ENCODE data around the gene SHROOM1. TPM values are rescaled to one million over a fixed set of nuclear protein-coding genes. Genes with fewer than 3 reads are reported as not detected.
"Not testable (repeated sequence)": the region's sequence is repeated elsewhere in the genome, so short reads cannot be mapped to it uniquely, and the experiment has no call there.

The SHROOM1 gene
- polyA plus RNA-seq, 2 donors = 3.3 to 5.6 TPM

GRCh38 chr5:132802685-132803066 is 27.8 kb downstream of the SHROOM1 start:
- H3K27me3 ChIP-seq (ENCODE audit: control insufficient read depth in 1 of 2, insufficient read depth in 2 of 2, low read length in 2 of 2); H3K4me3 ChIP-seq (ENCODE audit: low read depth in 1 of 2, low read length in 2 of 2); H3K9me3 ChIP-seq (ENCODE audit: control insufficient read depth in 2 of 2, insufficient read depth in 1 of 2, low read depth in 1 of 2, low read length in 1 of 2); H3K36me3 ChIP-seq (ENCODE audit: control insufficient read depth in 2 of 2, insufficient read depth in 2 of 2, low read length in 1 of 2); H3K27ac ChIP-seq (ENCODE audit: low read depth in 2 of 2, low read length in 1 of 2); H3K4me1 ChIP-seq (ENCODE audit: control insufficient read depth in 2 of 2, insufficient read depth in 2 of 2, low read length in 1 of 2): not testable (repeated sequence)
- 60 to 71% methylated on average over 5 of the region's 5 CpGs for WGBS, 2 donors

GRCh38 chr5:132802044-132802684 is 28.3 kb downstream of the SHROOM1 start:
- no peak overlapping the region for H3K27ac ChIP-seq (ENCODE audit: low read depth in 2 of 2, low read length in 1 of 2)
- H3K36me3 ChIP-seq (ENCODE audit: control insufficient read depth in 2 of 2, insufficient read depth in 2 of 2, low read length in 1 of 2) = no peaks in the 10 kb centered on the region
- WGBS, 2 donors = 85 to 86% methylated on average over 5 of the region's 5 CpGs
- H3K4me3 ChIP-seq (ENCODE audit: low read depth in 1 of 2, low read length in 2 of 2) = no peak overlapping the region
- no peaks in the 10 kb centered on the region for H3K9me3 ChIP-seq (ENCODE audit: control insufficient read depth in 2 of 2, insufficient read depth in 1 of 2, low read depth in 1 of 2, low read length in 1 of 2)
- H3K4me1 ChIP-seq (ENCODE audit: control insufficient read depth in 2 of 2, insufficient read depth in 2 of 2, low read length in 1 of 2) = peaks cover 3% of the 10 kb centered on the region in 2 donors
- no peaks in the 10 kb centered on the region for H3K27me3 ChIP-seq (ENCODE audit: control insufficient read depth in 1 of 2, insufficient read depth in 2 of 2, low read length in 2 of 2)

GRCh38 chr5:132800545-132800944 is 29.9 kb downstream of the SHROOM1 start:
- WGBS, 2 donors = 81 to 82% methylated on average over 2 of the region's 2 CpGs
- Histone ChIP-seq H3K36me3 (ENCODE audit: control insufficient read depth in 2 of 2, insufficient read depth in 2 of 2, low read length in 1 of 2) (no peaks in the 10 kb centered on the region), H3K9me3 (ENCODE audit: control insufficient read depth in 2 of 2, insufficient read depth in 1 of 2, low read depth in 1 of 2, low read length in 1 of 2) (no peaks in the 10 kb centered on the region), H3K27ac (ENCODE audit: low read depth in 2 of 2, low read length in 1 of 2) (no peak overlapping the region), H3K27me3 (ENCODE audit: control insufficient read depth in 1 of 2, insufficient read depth in 2 of 2, low read length in 2 of 2) (no peaks in the 10 kb centered on the region), H3K4me3 (ENCODE audit: low read depth in 1 of 2, low read length in 2 of 2) (no peak overlapping the region), H3K4me1 (ENCODE audit: control insufficient read depth in 2 of 2, insufficient read depth in 2 of 2, low read length in 1 of 2) (peaks cover 3% of the 10 kb centered on the region in 2 donors)

GRCh38 chr5:132799392-132799791 is 31.1 kb downstream of the SHROOM1 start:
- Histone ChIP-seq H3K27ac (ENCODE audit: low read depth in 2 of 2, low read length in 1 of 2) (no peak overlapping the region), H3K4me1 (ENCODE audit: control insufficient read depth in 2 of 2, insufficient read depth in 2 of 2, low read length in 1 of 2) (peaks cover 3% of the 10 kb centered on the region in 2 donors), H3K9me3 (ENCODE audit: control insufficient read depth in 2 of 2, insufficient read depth in 1 of 2, low read depth in 1 of 2, low read length in 1 of 2) (no peaks in the 10 kb centered on the region), H3K36me3 (ENCODE audit: control insufficient read depth in 2 of 2, insufficient read depth in 2 of 2, low read length in 1 of 2) (no peaks in the 10 kb centered on the region), H3K27me3 (ENCODE audit: control insufficient read depth in 1 of 2, insufficient read depth in 2 of 2, low read length in 2 of 2) (no peaks in the 10 kb centered on the region), H3K4me3 (ENCODE audit: low read depth in 1 of 2, low read length in 2 of 2) (no peak overlapping the region)
- WGBS, 2 donors = 61 to 73% methylated on average over 2 of the region's 2 CpGs

- no peaks in the 10 kb centered on the region for H3K36me3 ChIP-seq (ENCODE audit: control insufficient read depth in 2 of 2, insufficient read depth in 2 of 2, low read length in 1 of 2)
- H3K27me3 ChIP-seq (ENCODE audit: control insufficient read depth in 1 of 2, insufficient read depth in 2 of 2, low read length in 2 of 2) = no peaks in the 10 kb centered on the region
- no peak overlapping the region for H3K4me3 ChIP-seq (ENCODE audit: low read depth in 1 of 2, low read length in 2 of 2)
- no peaks in the 10 kb centered on the region for H3K9me3 ChIP-seq (ENCODE audit: control insufficient read depth in 2 of 2, insufficient read depth in 1 of 2, low read depth in 1 of 2, low read length in 1 of 2)
- peaks cover 3% of the 10 kb centered on the region in 2 donors for H3K4me1 ChIP-seq (ENCODE audit: control insufficient read depth in 2 of 2, insufficient read depth in 2 of 2, low read length in 1 of 2)
- no peak overlapping the region for H3K27ac ChIP-seq (ENCODE audit: low read depth in 2 of 2, low read length in 1 of 2)
- 74 to 75% methylated on average over 2 of the region's 2 CpGs for WGBS, 2 donors
These were observed 32.8 kb downstream of the SHROOM1 start for GRCh38 chr5:132797651-132798050.

GRCh38 chr5:132791026-132791425 is 39.4 kb downstream of the SHROOM1 start:
- Histone ChIP-seq H3K27me3 (ENCODE audit: control insufficient read depth in 1 of 2, insufficient read depth in 2 of 2, low read length in 2 of 2) (no peaks in the 10 kb centered on the region), H3K36me3 (ENCODE audit: control insufficient read depth in 2 of 2, insufficient read depth in 2 of 2, low read length in 1 of 2) (no peaks in the 10 kb centered on the region), H3K4me3 (ENCODE audit: low read depth in 1 of 2, low read length in 2 of 2) (no peak overlapping the region), H3K4me1 (ENCODE audit: control insufficient read depth in 2 of 2, insufficient read depth in 2 of 2, low read length in 1 of 2) (no peaks in the 10 kb centered on the region), H3K9me3 (ENCODE audit: control insufficient read depth in 2 of 2, insufficient read depth in 1 of 2, low read depth in 1 of 2, low read length in 1 of 2) (no peaks in the 10 kb centered on the region), H3K27ac (ENCODE audit: low read depth in 2 of 2, low read length in 1 of 2) (no peak overlapping the region)
- WGBS, 2 donors = 94 to 99% methylated on average over 3 of the region's 3 CpGs

- H3K4me3 ChIP-seq (ENCODE audit: low read depth in 1 of 2, low read length in 2 of 2) = no peak overlapping the region
- H3K9me3 ChIP-seq (ENCODE audit: control insufficient read depth in 2 of 2, insufficient read depth in 1 of 2, low read depth in 1 of 2, low read length in 1 of 2) = no peaks in the 10 kb centered on the region
- no peaks in the 10 kb centered on the region for H3K27me3 ChIP-seq (ENCODE audit: control insufficient read depth in 1 of 2, insufficient read depth in 2 of 2, low read length in 2 of 2)
- H3K4me1 ChIP-seq (ENCODE audit: control insufficient read depth in 2 of 2, insufficient read depth in 2 of 2, low read length in 1 of 2) = no peaks in the 10 kb centered on the region
- H3K36me3 ChIP-seq (ENCODE audit: control insufficient read depth in 2 of 2, insufficient read depth in 2 of 2, low read length in 1 of 2) = no peaks in the 10 kb centered on the region
- H3K27ac ChIP-seq (ENCODE audit: low read depth in 2 of 2, low read length in 1 of 2) = no peak overlapping the region
- WGBS, 2 donors = 64 to 79% methylated on average over 2 of the region's 2 CpGs
These were observed 40.1 kb downstream of the SHROOM1 start for GRCh38 chr5:132790201-132790865.

GRCh38 chr5:132788990-132789886 is 41.2 kb downstream of the SHROOM1 start:
- Histone ChIP-seq H3K27me3 (ENCODE audit: control insufficient read depth in 1 of 2, insufficient read depth in 2 of 2, low read length in 2 of 2) (no peaks in the 10 kb centered on the region), H3K36me3 (ENCODE audit: control insufficient read depth in 2 of 2, insufficient read depth in 2 of 2, low read length in 1 of 2) (no peaks in the 10 kb centered on the region), H3K27ac (ENCODE audit: low read depth in 2 of 2, low read length in 1 of 2) (no peak overlapping the region), H3K4me3 (ENCODE audit: low read depth in 1 of 2, low read length in 2 of 2) (no peak overlapping the region), H3K9me3 (ENCODE audit: control insufficient read depth in 2 of 2, insufficient read depth in 1 of 2, low read depth in 1 of 2, low read length in 1 of 2) (no peaks in the 10 kb centered on the region), H3K4me1 (ENCODE audit: control insufficient read depth in 2 of 2, insufficient read depth in 2 of 2, low read length in 1 of 2) (no peaks in the 10 kb centered on the region)
- 86 to 89% methylated on average over 8 of the region's 8 CpGs for WGBS, 2 donors

GRCh38 chr5:132788508-132788907 is 41.9 kb downstream of the SHROOM1 start:
- no peaks in the 10 kb centered on the region for H3K4me1 ChIP-seq (ENCODE audit: control insufficient read depth in 2 of 2, insufficient read depth in 2 of 2, low read length in 1 of 2)
- no peaks in the 10 kb centered on the region for H3K36me3 ChIP-seq (ENCODE audit: control insufficient read depth in 2 of 2, insufficient read depth in 2 of 2, low read length in 1 of 2)
- 87 to 97% methylated on average over 1 of the region's 1 CpG for WGBS, 2 donors
- H3K27ac ChIP-seq (ENCODE audit: low read depth in 2 of 2, low read length in 1 of 2) = no peak overlapping the region
- no peaks in the 10 kb centered on the region for H3K9me3 ChIP-seq (ENCODE audit: control insufficient read depth in 2 of 2, insufficient read depth in 1 of 2, low read depth in 1 of 2, low read length in 1 of 2)
- H3K4me3 ChIP-seq (ENCODE audit: low read depth in 1 of 2, low read length in 2 of 2) = no peak overlapping the region
- no peaks in the 10 kb centered on the region for H3K27me3 ChIP-seq (ENCODE audit: control insufficient read depth in 1 of 2, insufficient read depth in 2 of 2, low read length in 2 of 2)
